Measurements from ENCODE around the gene MYL5.

Gene MYL5

DNA sequence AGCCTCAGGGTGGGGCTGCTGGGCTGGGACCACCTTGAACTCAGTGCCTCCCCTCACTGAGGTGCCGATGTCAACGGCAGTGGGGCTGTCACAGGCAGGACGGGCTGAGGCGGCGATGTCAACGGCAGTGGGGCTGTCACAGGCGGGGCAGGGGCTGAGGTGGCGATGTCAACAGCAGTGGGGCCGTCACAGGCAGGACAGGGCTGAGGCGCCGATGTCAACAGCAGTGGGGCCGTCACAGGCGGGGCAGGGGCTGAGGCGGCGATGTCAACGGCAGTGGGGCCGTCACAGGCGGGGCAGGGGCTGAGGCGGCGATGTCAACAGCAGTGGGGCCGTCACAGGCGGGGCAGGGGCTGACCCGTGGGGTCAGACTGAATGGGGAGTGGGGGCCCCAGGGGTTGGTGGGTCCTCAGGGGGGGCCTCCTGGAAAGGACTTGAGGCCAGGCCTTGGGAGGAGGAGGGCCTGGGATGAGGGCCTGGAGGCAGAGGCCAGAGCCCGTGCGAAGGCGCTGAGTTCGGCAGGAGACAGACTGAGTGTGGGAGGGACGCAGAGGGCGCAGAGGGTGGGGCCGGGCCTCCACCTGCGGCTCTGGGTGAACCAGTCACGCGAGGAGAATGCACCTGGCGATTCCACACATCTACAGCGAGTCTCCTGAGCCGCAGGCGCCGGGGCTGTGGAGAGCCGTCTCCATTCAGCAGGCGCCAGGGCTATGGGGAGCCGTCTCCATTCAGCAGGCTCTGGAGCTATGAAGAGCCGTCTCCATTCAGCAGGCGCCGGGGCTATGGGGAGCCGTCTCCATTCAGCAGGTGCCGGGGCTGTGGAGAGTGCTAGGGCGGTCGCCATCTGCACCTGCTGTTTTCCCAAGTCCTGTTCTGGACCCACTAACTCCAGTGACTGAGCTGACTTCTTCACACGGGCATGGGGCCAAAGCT, 23.1 kb upstream of the MYL5 start:
- peak; percentile 13; the same call in 1 of the 3 replicates for ATAC-seq (ENCODE audit: insufficient read depth, low read depth)

GRCh38 chr4:651884-652642, 22.3 kb upstream of the MYL5 start:
- Histone ChIP-seq H3K4me2 (ENCODE audit: insufficient read depth, low read length) (no peak overlapping the region), H3K9ac (ENCODE audit: low read depth, low read length) (no peak overlapping the region; the same call in 1 of the 2 replicates), H3K36me3 (ENCODE audit: insufficient read depth, low read length) (no peaks in the 10 kb centered on the region), H4K20me1 (ENCODE audit: insufficient read depth, low read length) (no peaks in the 10 kb centered on the region), H3K4me1 (ENCODE audit: insufficient read depth, low read length) (no peaks in the 10 kb centered on the region), H3K27ac (ENCODE audit: low read length) (no peak overlapping the region), H3K79me2 (ENCODE audit: insufficient read depth, low read length) (no peaks in the 10 kb centered on the region), H3K9me3 (ENCODE audit: insufficient read depth, low read length, severe bottlenecking) (no peaks in the 10 kb centered on the region), H2AFZ (ENCODE audit: low read depth, low read length) (no peak overlapping the region), H3K27me3 (ENCODE audit: insufficient read depth, low read length, poor library complexity) (no peaks in the 10 kb centered on the region), H3K4me3 (ENCODE audit: low read depth in 1 of 2, low read length in 2 of 2) (no peak overlapping the region)
- TF ChIP-seq, protein P1, sequence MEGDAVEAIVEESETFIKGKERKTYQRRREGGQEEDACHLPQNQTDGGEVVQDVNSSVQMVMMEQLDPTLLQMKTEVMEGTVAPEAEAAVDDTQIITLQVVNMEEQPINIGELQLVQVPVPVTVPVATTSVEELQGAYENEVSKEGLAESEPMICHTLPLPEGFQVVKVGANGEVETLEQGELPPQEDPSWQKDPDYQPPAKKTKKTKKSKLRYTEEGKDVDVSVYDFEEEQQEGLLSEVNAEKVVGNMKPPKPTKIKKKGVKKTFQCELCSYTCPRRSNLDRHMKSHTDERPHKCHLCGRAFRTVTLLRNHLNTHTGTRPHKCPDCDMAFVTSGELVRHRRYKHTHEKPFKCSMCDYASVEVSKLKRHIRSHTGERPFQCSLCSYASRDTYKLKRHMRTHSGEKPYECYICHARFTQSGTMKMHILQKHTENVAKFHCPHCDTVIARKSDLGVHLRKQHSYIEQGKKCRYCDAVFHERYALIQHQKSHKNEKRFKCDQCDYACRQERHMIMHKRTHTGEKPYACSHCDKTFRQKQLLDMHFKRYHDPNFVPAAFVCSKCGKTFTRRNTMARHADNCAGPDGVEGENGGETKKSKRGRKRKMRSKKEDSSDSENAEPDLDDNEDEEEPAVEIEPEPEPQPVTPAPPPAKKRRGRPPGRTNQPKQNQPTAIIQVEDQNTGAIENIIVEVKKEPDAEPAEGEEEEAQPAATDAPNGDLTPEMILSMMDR (IDR thresholded peaks at IDR 0.05; ENCODE audit: borderline replicate concordance, extremely low read depth, low read length, poor library complexity, severe bottlenecking), result no peak
- no peak for TF ChIP-seq EZH2 (IDR thresholded peaks at IDR 0.05; ENCODE audit: borderline replicate concordance, low read depth, low read length, severe bottlenecking)
- no peak for ATAC-seq (ENCODE audit: insufficient read depth, low read depth)
- no peak for DNase-seq

More for the DNA sequence above, 23.1 kb upstream of the MYL5 start:
- TF ChIP-seq EZH2 (IDR thresholded peaks at IDR 0.05; ENCODE audit: borderline replicate concordance, low read depth, low read length, severe bottlenecking), result no peak
- TF ChIP-seq, protein P1 (IDR thresholded peaks at IDR 0.05; ENCODE audit: borderline replicate concordance, extremely low read depth, low read length, poor library complexity, severe bottlenecking), result no peak
- Histone ChIP-seq H3K9me3 (ENCODE audit: insufficient read depth, low read length, severe bottlenecking) (no peaks in the 10 kb centered on the region), H2AFZ (ENCODE audit: low read depth, low read length) (no peak overlapping the region), H3K79me2 (ENCODE audit: insufficient read depth, low read length) (no peaks in the 10 kb centered on the region), H3K4me3 (ENCODE audit: low read depth in 1 of 2, low read length in 2 of 2) (no peak overlapping the region), H3K4me2 (ENCODE audit: insufficient read depth, low read length) (no peak overlapping the region), H3K27ac (ENCODE audit: low read length) (no peak overlapping the region), H3K9ac (ENCODE audit: low read depth, low read length) (no peak overlapping the region), H3K4me1 (ENCODE audit: insufficient read depth, low read length) (no peaks in the 10 kb centered on the region), H3K36me3 (ENCODE audit: insufficient read depth, low read length) (no peaks in the 10 kb centered on the region), H4K20me1 (ENCODE audit: insufficient read depth, low read length) (no peaks in the 10 kb centered on the region), H3K27me3 (ENCODE audit: insufficient read depth, low read length, poor library complexity) (no peaks in the 10 kb centered on the region)
- DNase-seq, result no peak

DNA sequence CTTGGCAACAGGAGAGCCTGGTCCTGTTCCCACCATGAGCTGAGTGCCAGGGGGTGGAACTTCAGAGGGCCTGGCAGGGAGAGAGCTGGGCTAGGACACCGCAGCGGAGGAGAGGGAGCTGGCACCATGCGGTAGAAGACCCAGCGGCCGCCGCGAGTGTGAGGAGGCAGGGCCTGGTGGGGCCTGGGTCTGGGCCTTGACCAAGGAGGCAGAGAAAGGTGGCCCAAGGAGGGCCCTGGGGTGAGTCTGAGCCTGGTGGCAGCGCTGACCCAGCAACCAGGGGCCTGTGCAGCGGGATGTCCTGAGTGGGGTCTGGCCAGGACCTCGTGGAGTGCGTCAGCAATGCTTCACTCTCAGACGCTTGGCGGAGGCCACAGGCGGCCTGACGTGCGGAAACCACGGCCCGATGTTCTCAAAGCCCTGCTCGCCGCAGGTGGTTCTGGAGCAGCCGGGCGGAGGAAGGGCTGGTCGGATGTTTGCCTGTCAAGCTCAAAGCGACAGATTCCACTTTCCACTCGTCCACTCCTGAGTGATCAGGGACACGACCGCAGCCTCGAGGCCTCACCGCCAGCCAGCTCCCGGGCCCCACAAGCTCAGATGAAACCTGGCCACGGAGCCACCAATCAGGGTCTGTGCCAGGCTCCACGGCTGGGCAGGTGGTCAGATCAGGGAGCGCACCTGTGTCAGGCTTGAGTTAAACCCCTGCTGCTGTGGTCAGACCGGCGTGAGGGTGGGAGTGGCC, 21.1 kb upstream of the MYL5 start:
- TF ChIP-seq EZH2 (IDR thresholded peaks at IDR 0.05; ENCODE audit: borderline replicate concordance, low read depth, low read length, severe bottlenecking), result no peak
- TF ChIP-seq, protein P1 (IDR thresholded peaks at IDR 0.05; ENCODE audit: borderline replicate concordance, extremely low read depth, low read length, poor library complexity, severe bottlenecking), result no peak
- Histone ChIP-seq H3K4me2 (ENCODE audit: insufficient read depth, low read length) (no peak overlapping the region), H3K9me3 (ENCODE audit: insufficient read depth, low read length, severe bottlenecking) (no peaks in the 10 kb centered on the region), H3K36me3 (ENCODE audit: insufficient read depth, low read length) (no peaks in the 10 kb centered on the region), H3K27ac (ENCODE audit: low read length) (no peak overlapping the region), H3K9ac (ENCODE audit: low read depth, low read length) (no peak overlapping the region), H3K27me3 (ENCODE audit: insufficient read depth, low read length, poor library complexity) (no peaks in the 10 kb centered on the region), H4K20me1 (ENCODE audit: insufficient read depth, low read length) (no peaks in the 10 kb centered on the region), H3K4me1 (ENCODE audit: insufficient read depth, low read length) (no peaks in the 10 kb centered on the region), H2AFZ (ENCODE audit: low read depth, low read length) (no peak overlapping the region), H3K4me3 (ENCODE audit: low read depth in 1 of 2, low read length in 2 of 2) (no peak overlapping the region), H3K79me2 (ENCODE audit: insufficient read depth, low read length) (no peaks in the 10 kb centered on the region)
- ATAC-seq (ENCODE audit: insufficient read depth, low read depth) (no peak), DNase-seq (no peak)
